Vagina (tissue), 2 donors: ENCODE measurements around the gene UBE3D.

Source experiments
- CTCF ChIP-seq, 3 experiments: fragments of 450-650 bp in 2 of 3; fragments of 200-600 bp in 1 of 3; sonication (generic) in 1 of 3; IDR thresholded peaks; one replicate each; pipeline ENCODE4 v1.5.1; 2017 to 2019; ENCODE audit warnings: antibody characterized with exemption in 3 of 3, mild to moderate bottlenecking in 2 of 3, moderate library complexity in 2 of 3
- POLR2A ChIP-seq, 2 donors: fragments of 450-650 bp; IDR thresholded peaks; one replicate each; pipeline ENCODE4 v1.6.1; 2017; ENCODE audit warnings: antibody characterized with exemption in 2 of 2, mild to moderate bottlenecking in 2 of 2, moderate library complexity in 2 of 2
- POLR2AphosphoS5 ChIP-seq, 2 donors: sonication (generic); formaldehyde crosslinking; IDR thresholded peaks; one replicate each; pipeline ENCODE4 v1.9.0; 2017; ENCODE audit warnings: antibody characterized with exemption in 2 of 2, mild to moderate bottlenecking in 2 of 2, low read depth in 1 of 2; ENCODE audit not compliant: insufficient read depth in 1 of 2

GRCh38 chr6:83051377-83052172, 14.1 kb downstream of the UBE3D start:
- no peak for TF ChIP-seq CTCF (IDR thresholded peaks at IDR 0.05)
- TF ChIP-seq POLR2A (IDR thresholded peaks at IDR 0.05) = no peak
- TF ChIP-seq POLR2AphosphoS5 (IDR thresholded peaks at IDR 0.05; ENCODE audit: insufficient read depth in 1 of 2, low read depth in 1 of 2) = no peak
